ENCODE measurements around the gene CCDC149. TPM values are rescaled to one million over a fixed set of nuclear protein-coding genes. Genes with fewer than 3 reads are reported as not detected.

Gene CCDC149
- total RNA-seq, 2 donors from 2014 or later, result 4.9 to 5.5 TPM

DNA sequence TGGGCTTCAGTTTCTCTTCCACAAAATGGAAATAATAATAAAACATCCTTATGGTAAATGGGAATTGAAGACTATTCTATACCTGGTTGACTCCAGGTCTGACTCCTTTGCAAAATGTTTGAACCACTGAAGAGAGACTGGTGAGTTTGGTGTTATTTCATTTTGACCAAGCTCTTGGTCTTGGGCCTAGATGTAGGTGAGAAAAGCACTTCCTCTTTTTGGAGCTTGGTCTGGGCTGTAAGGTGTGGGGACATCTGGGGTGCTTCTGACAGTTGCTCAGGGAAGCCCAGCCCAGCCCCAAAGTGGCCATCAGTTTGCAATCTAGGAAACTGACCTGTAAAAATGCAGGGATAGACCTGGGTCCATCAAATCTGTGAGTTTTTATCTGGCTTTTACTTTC, 144.2 kb downstream of the CCDC149 start:
- H3K36me3 Mint-ChIP-seq (ENCODE audit: low read depth), result no peaks in the 10 kb centered on the region
- H3K9me3 Mint-ChIP-seq, result peaks cover 6% of the 10 kb centered on the region

DNA sequence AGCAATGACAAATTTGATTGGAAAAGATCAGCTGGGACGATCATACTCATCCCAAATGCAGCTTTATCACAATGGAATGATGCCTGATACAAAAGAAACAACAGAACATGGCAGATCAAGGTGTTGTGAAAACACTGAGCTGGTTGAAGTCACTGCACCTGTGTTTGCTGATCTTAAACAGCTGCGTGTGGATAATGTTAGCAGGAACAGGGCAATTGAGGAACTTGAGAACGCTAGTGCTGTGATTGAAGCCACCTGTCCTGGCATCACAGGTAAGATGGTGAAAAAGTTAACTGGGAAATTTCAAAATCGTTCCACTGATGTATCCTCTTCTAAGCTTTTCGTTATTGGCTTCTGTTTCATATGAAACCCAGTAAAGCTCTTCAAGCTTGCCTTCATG, 144.8 kb downstream of the CCDC149 start:
- Histone ChIP-seq H3K27ac (ENCODE audit: low read depth, low read length) (no peak overlapping the region), H3K4me1 (ENCODE audit: control insufficient read depth, insufficient read depth, low read length) (no peaks in the 10 kb centered on the region), H3K4me3 (ENCODE audit: low read length) (no peak overlapping the region), H3K9ac (ENCODE audit: extremely low read depth, low read length, poor library complexity, severe bottlenecking) (no peak overlapping the region), H3K36me3 (ENCODE audit: control insufficient read depth, insufficient read depth, low read length) (no peaks in the 10 kb centered on the region), H3K9me3 (ENCODE audit: control insufficient read depth, low read length) (no peaks in the 10 kb centered on the region), H3K27me3 (ENCODE audit: control insufficient read depth, insufficient read depth, low read length, poor library complexity, severe bottlenecking) (no peaks in the 10 kb centered on the region)
- Mint-ChIP-seq H3K27ac (no peak overlapping the region), H3K27me3 (ENCODE audit: insufficient read depth) (peaks cover 6% of the 10 kb centered on the region), H3K9me3 (peaks cover 4% of the 10 kb centered on the region), H3K4me1 (peaks cover 13% of the 10 kb centered on the region), H3K36me3 (ENCODE audit: low read depth) (no peaks in the 10 kb centered on the region), H3K4me3 (no peak overlapping the region)
- TF ChIP-seq, protein P1, sequence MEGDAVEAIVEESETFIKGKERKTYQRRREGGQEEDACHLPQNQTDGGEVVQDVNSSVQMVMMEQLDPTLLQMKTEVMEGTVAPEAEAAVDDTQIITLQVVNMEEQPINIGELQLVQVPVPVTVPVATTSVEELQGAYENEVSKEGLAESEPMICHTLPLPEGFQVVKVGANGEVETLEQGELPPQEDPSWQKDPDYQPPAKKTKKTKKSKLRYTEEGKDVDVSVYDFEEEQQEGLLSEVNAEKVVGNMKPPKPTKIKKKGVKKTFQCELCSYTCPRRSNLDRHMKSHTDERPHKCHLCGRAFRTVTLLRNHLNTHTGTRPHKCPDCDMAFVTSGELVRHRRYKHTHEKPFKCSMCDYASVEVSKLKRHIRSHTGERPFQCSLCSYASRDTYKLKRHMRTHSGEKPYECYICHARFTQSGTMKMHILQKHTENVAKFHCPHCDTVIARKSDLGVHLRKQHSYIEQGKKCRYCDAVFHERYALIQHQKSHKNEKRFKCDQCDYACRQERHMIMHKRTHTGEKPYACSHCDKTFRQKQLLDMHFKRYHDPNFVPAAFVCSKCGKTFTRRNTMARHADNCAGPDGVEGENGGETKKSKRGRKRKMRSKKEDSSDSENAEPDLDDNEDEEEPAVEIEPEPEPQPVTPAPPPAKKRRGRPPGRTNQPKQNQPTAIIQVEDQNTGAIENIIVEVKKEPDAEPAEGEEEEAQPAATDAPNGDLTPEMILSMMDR (conservative IDR thresholded peaks at IDR 0.05), result no peak
- DNase-seq, result no peak
- WGBS, 2 experiments (ENCODE audit: insufficient coverage in 1 of 2, insufficient read length in 1 of 2), result 86 to 94% methylated on average over 4 to 5 of the region's 5 CpGs

More for the DNA sequence above, 144.2 kb downstream of the CCDC149 start:
- H3K27me3 Mint-ChIP-seq (ENCODE audit: insufficient read depth), result peaks cover 6% of the 10 kb centered on the region
- no peaks in the 10 kb centered on the region for H3K9me3 ChIP-seq (ENCODE audit: control insufficient read depth, low read length)
- H3K4me1 Mint-ChIP-seq, result peaks cover 13% of the 10 kb centered on the region
- no peaks in the 10 kb centered on the region for H3K27me3 ChIP-seq (ENCODE audit: control insufficient read depth, insufficient read depth, low read length, poor library complexity, severe bottlenecking)
- H3K9ac ChIP-seq (ENCODE audit: extremely low read depth, low read length, poor library complexity, severe bottlenecking), result no peak overlapping the region
- no peak overlapping the region for H3K4me3 ChIP-seq (ENCODE audit: low read length)
- no peak overlapping the region for H3K27ac Mint-ChIP-seq
- no peak overlapping the region for H3K27ac ChIP-seq (ENCODE audit: low read depth, low read length)
- H3K4me3 Mint-ChIP-seq, result no peak overlapping the region
- no peaks in the 10 kb centered on the region for H3K36me3 ChIP-seq (ENCODE audit: control insufficient read depth, insufficient read depth, low read length)
- DNase-seq, result no peak
- H3K4me1 ChIP-seq (ENCODE audit: control insufficient read depth, insufficient read depth, low read length), result no peaks in the 10 kb centered on the region
- TF ChIP-seq, protein P1 (conservative IDR thresholded peaks at IDR 0.05), result no peak

DNA sequence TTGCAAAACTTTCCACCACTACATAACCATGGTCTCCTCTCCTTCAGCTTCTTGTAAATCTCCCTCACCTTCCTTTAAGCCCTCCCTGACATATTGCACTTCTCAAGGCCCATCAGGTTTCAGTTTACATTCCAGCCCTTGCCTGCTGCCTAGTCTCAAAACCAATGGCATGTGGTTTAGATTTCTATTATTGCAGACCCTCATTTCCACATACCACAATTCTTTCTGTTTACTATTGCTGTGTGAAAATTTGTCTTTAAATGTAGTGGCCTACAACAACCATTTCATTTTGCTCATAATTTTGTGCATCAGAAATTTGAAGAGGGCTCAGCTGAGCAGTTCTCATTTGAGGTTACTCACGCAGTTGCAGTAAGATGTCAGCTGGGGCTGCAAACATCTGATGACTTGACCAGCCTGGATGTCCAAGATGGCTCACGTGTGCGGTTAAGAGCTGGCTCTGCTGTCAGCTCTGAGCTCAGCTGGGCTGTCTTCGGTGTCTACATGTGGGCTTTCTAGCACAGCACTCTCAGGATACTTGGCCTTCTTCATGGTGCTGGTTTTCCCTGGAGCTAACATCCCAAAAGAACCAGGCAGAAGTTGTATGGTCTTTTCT, 147.4 kb downstream of the CCDC149 start:
- peaks cover 8% of the 10 kb centered on the region for H3K4me1 Mint-ChIP-seq
- H3K4me3 ChIP-seq (ENCODE audit: low read length), result no peak overlapping the region
- H3K27me3 ChIP-seq (ENCODE audit: control insufficient read depth, insufficient read depth, low read length, poor library complexity, severe bottlenecking), result no peaks in the 10 kb centered on the region
- H3K36me3 Mint-ChIP-seq (ENCODE audit: low read depth), result no peaks in the 10 kb centered on the region
- H3K27ac ChIP-seq (ENCODE audit: low read depth, low read length), result no peak overlapping the region
- H3K27me3 Mint-ChIP-seq (ENCODE audit: insufficient read depth), result no peaks in the 10 kb centered on the region
- no peaks in the 10 kb centered on the region for H3K9me3 Mint-ChIP-seq
- H3K9me3 ChIP-seq (ENCODE audit: control insufficient read depth, low read length), result no peaks in the 10 kb centered on the region
- H3K36me3 ChIP-seq (ENCODE audit: control insufficient read depth, insufficient read depth, low read length), result no peaks in the 10 kb centered on the region
- DNase-seq, result no peak
- H3K9ac ChIP-seq (ENCODE audit: extremely low read depth, low read length, poor library complexity, severe bottlenecking), result no peak overlapping the region
- H3K4me1 ChIP-seq (ENCODE audit: control insufficient read depth, insufficient read depth, low read length), result no peaks in the 10 kb centered on the region
- TF ChIP-seq, protein P1 (conservative IDR thresholded peaks at IDR 0.05), result no peak
- H3K4me3 Mint-ChIP-seq, result no peak overlapping the region
- WGBS, 2 experiments (ENCODE audit: insufficient coverage in 1 of 2, insufficient read length in 1 of 2), result 91 to 96% methylated on average over 4 of the region's 4 CpGs
- no peak overlapping the region for H3K27ac Mint-ChIP-seq
